GM19240 (cell line): ENCODE data around the gene TMEM214.
"Not testable (repeated sequence)": the region's sequence is repeated elsewhere in the genome, so short reads cannot be mapped to it uniquely, and the experiment has no call there.

Experiments
- DNase-seq: peaks from one replicate; pipeline ENCODE4 v3.0.0; 2011; ENCODE audit warnings: low spot score; ENCODE audit not compliant: insufficient read length

TMEM214 gene

DNA sequence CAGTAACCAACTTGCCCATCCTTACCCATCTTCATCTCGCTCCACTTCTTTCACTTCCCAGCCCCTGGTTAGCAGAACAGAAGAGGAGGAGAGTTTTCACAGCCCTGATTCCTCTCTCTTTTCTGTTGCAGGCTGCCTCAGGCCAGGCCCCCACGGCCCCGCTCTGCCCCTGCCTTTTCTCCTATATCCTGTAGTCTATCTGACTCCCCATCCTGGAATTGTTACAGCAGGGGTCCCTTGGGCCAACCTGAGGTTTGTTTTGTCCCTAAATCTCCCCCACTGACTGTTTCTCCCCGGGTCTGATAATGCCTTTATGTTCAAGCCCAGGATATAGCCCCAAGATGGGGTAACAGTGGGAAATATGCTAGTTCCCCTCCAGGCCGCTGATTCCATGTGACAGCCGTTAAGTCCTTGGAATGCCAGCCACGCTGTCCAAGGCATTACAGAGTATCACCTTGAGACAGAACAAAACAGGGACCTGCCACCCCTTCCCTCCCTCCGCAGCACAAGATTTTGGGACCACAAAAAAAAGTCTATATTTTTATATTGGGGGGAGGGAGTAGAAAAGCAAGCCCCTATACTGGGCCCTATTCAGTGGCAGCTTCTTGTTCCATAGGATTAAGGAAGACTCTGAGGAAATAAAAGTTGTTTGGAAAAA is 37.3 kb downstream of the TMEM214 start:
- DNase-seq = no peak

DNA sequence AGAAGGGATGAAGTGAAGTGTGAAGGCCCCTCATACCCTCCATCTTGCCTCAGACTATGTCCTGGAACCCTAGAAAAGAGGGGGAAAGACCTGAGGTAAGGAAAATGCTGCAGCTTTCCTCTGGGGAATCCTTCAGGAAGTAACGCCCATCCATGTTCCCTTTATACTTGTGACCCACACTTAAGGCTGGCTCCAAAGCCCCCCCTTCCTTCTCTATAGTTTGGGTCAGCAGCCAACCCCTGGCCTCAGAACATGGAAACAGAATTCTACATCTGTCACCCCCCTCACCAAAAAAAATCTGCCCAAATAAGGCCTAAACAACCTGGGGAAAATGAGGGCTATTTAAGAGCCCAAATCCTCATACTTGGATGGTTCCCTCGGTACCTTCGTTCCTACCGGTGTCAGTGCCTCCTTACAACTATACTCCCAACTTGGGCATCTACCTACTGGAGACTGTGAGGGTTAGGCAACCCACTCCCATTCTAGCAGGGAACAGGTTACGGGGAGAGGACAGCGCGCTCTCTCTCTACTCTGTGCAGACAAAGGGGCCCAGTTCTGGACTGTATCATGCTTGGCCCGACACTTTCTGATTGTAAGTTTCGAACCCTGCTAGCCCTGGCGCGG is 38.0 kb downstream of the TMEM214 start:
- DNase-seq = no peak

DNA sequence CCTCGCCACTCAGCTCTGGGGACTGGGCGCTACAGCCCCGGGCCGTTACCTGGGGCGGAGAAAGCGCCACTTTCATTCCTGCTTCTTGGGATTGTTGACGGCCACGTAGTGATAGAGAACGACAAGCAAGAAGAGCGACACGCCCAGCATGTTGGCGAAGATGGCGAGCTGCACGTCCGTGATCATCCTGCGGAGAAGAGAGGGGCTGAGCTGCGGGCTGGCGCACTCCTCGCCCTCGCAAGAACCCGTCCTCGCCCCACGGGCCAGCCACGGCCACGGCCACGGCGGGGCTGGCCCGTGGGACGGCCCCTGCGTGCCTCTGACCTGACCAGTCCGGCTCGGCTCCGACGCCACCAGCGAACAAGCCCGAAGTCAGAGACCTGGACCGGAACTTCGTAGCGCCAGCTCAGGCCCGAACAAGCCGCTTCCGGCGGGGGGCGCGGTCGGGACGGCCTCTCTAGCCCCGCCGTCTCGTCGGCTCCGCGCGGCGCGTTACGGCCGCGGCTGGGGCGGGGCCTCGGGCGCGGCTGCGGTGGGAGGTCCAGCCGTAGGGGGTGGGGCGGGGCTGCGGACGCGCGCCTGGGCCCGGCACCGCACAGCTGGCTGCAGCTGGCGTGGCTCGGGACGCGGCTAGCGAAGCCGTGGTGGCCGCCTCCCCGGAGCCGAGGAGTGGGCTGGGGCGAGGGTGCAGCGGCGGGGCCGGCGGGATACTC is 38.7 kb downstream of the TMEM214 start, which contains the start of gene OST4:
OST4 (minus strand) TSS at position 378 of the 713 bp plus-strand sequence.
- peak; percentile 86 for DNase-seq

DNA sequence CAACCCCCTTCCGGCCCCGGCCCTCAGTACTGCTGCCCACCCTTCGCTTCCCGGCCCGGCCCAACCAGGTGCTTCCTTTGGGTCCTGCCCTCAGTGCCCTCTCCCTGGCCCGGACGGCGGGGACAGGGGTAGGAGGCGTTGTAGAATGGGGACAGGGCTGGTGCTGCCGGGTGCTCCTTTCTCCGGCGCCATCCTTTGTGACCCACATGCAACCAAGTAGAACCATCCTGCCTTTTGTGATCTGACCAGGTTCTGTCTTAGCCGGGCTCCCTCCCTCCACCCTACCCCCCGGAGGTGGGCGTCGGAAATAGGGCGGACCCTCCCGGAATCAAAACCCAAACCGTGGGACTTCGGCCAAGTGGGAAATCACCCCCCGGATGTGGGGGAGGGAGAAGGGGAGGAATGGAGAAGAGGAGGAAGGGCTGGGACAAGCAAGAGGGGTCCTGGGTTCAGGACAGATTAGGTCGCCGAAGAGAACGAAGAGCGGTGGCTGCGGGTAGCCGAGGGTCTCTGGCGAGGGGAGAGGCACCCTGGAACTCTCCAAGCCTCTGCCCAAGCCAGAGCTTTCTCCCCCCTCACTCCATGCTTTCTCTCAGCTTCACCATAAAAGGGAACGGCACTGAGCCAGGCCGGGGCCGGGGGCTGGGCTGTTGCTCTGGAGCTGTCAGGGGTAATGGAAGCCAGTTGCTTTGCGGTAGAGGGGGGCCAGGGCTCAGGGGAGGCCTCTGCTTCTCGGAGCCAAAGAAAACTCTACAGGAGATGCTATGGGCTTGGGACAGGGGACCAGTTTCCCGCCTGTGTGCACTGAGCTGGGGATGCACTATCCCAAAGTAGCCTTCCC is 39.4 kb downstream of the TMEM214 start:
- DNase-seq = no peak

DNA sequence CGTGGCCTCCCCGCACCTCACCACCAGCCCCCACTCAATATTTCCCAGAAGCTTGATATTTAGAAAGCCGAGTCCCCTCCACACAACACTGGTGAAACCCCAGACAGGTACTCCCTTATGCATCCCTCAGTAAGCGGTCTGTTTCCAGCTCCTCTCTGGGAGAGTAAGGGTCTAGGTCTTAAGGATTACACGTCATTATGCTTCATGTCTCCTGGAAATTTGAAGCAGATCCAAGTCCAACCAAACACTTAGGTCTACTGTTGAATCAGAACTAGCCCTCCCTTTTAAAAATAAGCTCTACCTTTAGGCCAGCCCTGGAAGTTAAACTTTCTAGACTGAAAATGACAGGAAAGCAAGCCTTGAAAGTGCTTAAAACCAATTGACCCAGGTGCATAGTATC is 40.2 kb downstream of the TMEM214 start:
- no peak for DNase-seq

DNA sequence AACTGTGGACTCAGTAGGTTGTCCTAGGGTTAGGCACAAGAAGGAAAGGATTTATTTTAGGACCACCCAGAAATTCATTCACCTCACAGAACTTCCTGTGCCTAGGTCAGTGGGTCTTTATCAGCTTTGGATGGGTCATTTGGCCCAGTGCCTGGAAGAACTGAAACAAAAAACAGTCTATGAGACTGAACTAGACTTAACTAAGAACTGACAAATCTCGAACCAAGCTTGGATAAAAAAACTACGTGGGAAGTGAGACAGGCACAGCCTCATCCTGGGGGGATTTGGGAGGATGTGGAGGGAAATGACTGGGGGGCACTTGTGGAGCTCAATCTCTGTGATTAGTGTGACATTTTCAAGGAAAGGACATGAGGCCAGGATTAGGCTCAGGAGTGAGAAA is 41.0 kb downstream of the TMEM214 start:
- DNase-seq = no peak

DNA sequence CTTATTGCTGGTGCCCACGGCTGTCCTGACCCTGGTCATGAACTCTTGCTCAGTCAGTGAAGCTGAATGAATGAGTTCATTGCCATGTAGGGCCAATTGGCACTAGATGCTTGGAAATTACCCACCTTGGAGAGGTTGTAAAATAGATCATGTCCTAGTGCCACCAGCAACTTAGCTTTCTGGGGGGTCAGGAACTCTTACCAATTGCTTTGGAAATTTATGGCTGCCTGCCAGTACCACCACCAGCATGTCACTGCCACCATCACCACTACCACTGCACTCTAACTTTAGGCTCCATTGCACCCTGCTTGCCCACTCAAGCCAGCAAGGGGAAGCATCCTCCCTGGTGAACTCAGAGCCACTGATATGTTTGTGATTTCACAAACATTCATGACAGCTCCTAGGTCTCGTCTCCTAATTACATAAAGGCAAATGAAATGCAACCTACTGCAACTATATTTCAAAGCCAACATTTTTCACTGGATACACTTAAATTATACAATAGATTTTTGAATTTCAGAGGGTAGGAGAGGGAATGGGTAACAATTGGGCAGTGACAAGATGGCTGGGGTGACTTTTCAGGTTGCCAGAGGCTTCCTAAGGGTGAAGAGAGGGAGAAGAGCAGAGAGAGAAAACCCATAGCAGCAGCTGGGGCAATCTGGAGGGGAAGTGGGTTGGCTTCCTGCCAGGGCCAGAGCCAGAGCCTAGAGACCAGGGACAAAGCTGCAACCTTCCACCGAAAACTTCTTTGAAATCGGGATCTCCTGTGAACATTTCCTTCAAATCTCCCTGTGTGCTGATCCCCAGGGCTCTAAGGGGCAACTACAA is 42.2 kb downstream of the TMEM214 start:
- DNase-seq = no peak

DNA sequence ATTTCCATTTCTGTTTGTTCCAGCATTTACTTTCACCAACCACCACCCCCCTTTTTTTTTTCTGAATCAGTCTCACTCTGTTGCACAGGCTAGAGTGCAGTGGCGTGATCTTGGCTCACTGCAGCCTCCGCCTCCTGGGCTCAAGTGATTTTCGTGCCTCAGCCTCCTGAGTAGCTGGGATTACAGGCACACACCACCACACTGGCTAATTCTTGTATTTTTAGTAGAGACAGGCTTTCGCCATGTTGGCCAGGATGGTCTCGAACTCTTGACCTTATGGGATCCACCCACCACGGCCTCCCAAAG is 42.8 kb downstream of the TMEM214 start:
- DNase-seq = not testable (repeated sequence)

DNA sequence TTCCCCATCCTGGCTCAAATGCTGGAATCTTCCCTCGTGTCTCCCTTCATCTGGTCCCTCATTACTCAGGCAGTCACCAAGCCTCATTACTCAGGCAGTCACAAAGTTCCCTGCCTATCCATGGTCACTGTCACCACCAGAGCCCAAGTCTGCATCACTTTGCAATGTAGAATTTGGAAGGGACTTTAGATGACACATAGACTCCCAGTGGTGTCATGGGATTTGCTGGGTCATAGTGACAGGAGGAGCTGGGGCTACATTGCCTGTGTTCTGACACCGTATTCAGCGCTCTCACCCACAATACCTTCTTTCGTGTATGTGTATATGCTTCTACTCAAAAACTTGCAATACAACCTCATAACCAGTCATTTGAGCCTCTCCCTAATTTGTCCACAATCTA is 43.6 kb downstream of the TMEM214 start:
- no peak for DNase-seq

DNA sequence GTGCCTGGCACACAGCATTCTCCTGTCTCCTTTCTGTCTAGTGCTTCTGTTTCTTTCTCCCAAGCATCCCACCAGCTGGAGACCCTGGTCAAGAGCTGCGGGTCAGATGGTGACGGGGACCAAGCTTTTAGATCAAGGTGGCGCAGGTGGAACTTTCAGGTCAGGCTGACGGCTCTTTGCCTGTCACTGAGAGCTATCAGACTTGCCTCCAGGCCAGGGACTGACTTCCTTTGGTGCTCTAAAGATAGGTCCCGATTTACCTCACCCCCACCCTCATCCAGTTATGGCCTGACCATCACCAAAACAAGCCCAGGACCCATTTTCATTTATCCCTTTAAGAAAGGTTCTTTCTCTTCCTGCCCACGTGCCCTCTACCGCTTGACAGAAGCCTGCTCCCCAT is 44.5 kb downstream of the TMEM214 start:
- DNase-seq = no peak

DNA sequence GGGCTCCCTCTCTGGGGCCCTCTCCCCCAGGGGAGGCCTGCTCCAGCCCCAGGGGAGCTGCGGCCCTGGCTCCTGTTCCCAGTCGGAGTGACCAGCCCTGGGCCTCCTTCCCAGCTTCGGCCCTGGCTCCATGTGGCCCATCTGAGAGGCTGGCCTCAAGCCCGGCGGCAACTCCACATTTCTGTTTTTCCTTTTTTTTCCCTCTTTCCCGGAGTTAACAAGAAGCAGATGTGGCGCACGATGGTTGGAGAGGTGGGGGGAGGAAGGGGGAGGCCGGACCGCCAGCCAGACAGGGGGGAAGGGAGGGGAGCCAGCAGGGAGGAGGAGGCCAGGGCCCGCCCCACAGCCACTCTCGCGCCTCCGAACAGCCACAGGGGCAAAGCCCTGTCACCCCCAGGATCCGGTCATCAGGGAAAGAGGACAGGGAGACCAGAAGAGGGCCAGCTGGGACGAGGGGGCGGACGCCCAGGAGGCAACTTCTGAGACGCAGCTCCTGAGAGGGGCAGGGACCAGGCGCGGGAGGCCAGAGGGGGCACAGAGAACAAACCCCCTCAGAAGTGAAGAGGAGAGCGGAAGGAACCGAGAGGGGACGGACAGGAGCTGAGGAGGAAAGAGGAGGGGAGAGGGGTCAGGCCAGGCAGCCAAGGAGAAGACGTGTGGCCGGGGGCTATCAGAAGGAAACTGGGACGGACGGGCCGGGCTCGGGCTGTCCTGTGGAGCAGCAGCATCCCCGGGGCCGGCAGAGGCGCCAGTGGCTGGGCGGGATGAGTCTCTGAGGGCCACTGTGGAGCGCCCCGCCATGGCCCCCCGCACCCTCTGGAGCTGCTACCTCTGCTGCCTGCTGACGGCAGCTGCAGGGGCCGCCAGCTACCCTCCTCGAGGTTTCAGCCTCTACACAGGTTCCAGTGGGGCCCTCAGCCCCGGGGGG is 45.8 kb downstream of the TMEM214 start, which contains the start of gene EMILIN1:
EMILIN1 (plus strand) TSS at position 349 of the 928 bp plus-strand sequence; CDS start at position 800, 451 bp downstream.
- no peak for DNase-seq

DNA sequence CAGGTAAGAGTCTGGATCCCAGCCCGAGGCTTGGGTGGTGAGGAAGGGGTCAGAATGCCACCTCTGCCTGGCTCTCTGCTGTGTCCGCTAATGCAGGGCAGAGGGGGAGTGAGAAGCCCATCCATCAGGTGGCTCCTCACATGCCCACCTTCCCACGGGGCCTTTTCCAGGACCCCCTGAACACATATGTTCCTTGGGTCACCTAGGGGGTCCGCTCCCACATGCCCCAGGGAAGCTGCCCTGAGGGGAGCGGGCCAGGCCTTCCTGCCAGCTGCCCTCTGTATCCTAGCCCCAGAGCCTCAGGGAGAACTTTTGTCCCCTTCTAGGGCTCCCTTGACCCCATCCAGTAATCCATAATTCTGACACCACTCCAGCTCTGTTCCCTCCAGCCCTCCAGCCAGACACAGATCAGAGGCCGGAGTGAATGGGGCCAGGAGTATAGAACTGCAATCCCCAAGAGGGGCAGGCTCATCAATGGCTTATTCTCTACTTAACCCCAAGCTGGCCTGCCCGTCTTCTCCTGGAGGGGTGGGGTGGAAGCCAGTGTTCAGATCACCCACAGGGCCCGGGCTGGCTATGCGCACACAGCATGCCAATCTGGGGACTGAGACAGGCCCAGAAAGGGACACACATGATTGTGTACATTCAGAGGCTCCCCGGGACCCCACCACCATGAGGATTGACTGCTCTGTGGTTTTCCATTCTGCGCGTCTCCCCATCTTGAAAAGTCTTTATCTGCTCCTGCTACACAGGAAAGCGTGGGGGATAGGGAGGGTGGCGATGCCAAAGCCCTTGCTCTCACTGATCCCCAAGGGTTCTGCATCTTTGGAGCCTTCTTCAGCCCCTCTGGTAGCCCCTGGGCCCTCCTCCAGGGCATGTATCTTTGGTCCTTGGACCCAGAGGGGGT is 46.7 kb downstream of the TMEM214 start:
- no peak for DNase-seq

DNA sequence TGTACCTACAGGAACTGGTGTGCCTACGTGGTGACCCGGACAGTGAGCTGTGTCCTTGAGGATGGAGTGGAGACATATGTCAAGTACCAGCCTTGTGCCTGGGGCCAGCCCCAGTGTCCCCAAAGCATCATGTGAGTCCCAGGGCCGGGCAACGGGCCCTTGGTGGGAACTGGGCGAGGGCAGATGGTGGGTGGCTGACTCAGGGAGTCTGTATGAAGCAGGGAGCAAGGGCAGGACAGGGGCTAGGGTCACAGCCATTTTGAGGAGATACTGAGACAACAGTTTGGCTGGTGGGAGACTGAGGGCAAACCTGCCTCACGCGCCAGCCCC is 47.3 kb downstream of the TMEM214 start:
- no peak for DNase-seq

DNA sequence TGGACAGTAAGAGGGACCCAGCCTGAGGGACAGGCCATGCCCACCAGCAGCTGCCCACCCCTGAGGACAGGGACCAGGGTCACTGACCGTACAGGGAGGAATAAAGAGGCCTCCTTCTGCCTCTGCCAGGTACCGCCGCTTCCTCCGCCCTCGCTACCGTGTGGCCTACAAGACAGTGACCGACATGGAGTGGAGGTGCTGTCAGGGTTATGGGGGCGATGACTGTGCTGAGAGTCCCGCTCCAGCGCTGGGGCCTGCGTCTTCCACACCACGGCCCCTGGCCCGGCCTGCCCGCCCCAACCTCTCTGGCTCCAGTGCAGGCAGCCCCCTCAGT is 47.8 kb downstream of the TMEM214 start:
- no peak for DNase-seq

DNA sequence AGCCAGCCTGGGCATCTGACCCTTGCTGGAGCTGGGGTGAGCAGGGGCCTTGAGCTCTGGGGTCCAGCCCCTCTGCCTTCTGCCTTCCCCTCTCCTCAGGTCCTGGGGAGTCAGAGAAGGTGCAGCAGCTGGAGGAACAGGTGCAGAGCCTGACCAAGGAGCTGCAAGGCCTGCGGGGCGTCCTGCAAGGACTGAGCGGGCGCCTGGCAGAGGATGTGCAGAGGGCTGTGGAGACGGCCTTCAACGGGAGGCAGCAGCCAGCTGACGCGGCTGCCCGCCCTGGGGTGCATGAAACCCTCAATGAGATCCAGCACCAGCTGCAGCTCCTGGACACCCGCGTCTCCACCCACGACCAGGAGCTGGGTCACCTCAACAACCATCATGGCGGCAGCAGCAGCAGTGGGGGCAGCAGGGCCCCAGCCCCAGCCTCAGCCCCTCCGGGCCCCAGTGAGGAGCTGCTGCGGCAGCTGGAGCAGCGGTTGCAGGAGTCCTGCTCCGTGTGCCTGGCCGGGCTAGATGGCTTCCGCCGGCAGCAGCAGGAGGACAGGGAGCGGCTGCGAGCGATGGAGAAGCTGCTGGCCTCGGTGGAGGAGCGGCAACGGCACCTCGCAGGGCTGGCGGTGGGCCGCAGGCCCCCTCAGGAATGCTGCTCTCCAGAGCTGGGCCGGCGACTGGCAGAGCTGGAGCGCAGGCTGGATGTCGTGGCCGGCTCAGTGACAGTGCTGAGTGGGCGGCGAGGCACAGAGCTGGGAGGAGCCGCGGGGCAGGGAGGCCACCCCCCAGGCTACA is 49.4 kb downstream of the TMEM214 start:
- DNase-seq = no peak

DNA sequence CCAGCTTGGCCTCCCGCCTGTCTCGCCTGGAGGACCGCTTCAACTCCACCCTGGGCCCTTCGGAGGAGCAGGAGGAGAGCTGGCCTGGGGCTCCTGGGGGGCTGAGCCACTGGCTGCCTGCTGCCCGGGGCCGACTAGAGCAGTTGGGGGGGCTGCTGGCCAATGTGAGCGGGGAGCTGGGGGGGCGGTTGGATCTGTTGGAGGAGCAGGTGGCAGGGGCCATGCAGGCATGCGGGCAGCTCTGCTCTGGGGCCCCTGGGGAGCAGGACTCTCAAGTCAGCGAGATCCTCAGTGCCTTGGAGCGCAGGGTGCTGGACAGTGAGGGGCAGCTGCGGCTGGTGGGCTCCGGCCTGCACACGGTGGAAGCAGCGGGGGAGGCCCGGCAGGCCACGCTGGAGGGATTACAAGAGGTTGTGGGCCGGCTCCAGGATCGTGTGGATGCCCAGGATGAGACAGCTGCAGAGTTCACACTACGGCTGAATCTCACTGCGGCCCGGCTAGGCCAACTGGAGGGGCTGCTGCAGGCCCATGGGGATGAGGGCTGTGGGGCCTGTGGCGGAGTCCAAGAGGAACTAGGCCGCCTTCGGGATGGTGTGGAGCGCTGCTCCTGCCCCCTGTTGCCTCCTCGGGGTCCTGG is 50.1 kb downstream of the TMEM214 start:
- no peak for DNase-seq

DNA sequence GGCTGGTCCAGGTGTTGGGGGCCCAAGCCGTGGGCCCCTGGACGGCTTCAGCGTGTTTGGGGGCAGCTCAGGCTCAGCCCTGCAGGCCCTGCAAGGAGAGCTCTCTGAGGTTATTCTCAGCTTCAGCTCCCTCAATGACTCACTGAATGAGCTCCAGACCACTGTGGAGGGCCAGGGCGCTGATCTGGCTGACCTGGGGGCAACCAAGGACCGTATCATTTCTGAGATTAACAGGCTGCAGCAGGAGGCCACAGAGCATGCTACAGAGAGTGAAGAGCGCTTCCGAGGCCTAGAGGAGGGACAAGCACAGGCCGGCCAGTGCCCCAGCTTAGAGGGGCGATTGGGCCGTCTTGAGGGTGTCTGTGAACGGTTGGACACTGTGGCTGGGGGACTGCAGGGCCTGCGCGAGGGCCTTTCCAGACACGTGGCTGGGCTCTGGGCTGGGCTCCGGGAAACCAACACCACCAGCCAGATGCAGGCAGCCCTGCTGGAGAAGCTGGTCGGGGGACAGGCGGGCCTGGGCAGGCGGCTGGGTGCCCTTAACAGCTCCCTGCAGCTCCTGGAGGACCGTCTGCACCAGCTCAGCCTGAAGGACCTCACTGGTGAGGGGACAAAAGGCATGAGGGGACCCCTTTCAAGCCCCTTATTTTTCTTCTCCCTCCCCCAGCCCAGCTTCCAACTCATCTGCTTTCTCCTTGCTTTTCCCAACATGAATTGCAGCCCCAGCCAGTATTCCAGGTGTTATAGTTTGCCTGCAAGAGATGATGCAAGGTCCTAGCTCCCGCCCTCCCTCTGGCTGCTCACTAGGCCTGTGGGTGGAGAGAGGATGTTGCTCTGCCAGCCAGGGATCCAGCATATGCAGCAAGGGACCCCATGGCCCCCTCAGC is 50.9 kb downstream of the TMEM214 start:
- no peak for DNase-seq
